ENCODE data around the gene PSD.

PSD gene

DNA sequence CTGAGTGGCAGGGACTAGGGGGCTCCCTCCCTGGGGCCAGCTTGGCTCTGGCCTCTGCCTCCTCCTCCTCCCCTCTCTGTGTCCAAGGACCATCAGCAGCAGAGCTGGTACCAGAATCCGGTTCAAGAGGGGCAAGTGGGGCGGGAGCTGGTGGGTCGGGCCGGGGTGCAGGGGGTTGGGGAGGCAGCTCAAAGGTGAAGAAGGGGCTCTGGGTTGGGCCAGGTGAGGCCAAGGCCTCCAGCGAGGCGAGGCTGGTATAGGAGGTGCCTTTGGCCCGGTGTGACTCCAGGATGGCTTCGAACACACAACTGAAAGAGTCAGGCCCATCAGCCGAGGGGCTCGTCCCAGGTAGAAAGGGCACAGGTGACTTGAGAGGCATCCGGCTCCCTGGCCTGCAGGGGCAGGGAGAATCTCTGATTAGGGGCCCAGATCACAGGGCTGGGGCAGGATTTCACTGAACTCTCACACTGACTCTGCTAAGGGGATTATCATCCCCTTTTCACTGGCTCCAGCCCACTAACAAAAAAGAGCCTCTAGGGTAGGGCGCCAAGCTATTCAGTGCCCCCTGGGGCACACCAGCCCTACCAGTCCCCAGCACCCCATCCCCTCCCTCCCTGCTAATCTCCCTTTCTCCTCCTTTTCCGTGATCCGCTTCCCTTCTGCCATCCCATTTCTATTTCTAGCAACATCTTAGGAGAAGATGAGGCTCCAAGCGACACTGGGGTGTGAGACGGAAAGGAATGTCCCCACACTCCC lies 4.6 kb downstream of the PSD start:
- H3K27me3 ChIP-seq (ENCODE audit: low read depth, low read length) = no peaks in the 10 kb centered on the region
- peaks cover 30% of the 10 kb centered on the region for H3K4me1 ChIP-seq (ENCODE audit: low read length)
- H3K4me2 ChIP-seq (ENCODE audit: low read length) = no peak overlapping the region
- H3K36me3 ChIP-seq (replicated peaks; ENCODE audit: low read depth, low read length) = no peaks in the 10 kb centered on the region
- no peak overlapping the region for H2AFZ ChIP-seq (ENCODE audit: low read depth, low read length)
- no peak overlapping the region for H3K4me3 ChIP-seq (ENCODE audit: low read length)
- H3K9ac ChIP-seq (ENCODE audit: low read length) = no peak overlapping the region
- no peak for TF ChIP-seq EZH2phosphoT487 (IDR thresholded peaks at IDR 0.05; ENCODE audit: low read depth)
- TF ChIP-seq, protein P1, sequence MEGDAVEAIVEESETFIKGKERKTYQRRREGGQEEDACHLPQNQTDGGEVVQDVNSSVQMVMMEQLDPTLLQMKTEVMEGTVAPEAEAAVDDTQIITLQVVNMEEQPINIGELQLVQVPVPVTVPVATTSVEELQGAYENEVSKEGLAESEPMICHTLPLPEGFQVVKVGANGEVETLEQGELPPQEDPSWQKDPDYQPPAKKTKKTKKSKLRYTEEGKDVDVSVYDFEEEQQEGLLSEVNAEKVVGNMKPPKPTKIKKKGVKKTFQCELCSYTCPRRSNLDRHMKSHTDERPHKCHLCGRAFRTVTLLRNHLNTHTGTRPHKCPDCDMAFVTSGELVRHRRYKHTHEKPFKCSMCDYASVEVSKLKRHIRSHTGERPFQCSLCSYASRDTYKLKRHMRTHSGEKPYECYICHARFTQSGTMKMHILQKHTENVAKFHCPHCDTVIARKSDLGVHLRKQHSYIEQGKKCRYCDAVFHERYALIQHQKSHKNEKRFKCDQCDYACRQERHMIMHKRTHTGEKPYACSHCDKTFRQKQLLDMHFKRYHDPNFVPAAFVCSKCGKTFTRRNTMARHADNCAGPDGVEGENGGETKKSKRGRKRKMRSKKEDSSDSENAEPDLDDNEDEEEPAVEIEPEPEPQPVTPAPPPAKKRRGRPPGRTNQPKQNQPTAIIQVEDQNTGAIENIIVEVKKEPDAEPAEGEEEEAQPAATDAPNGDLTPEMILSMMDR (IDR thresholded peaks at IDR 0.05; ENCODE audit: low read depth, low read length) = no peak
- no peaks in the 10 kb centered on the region for H3K79me2 ChIP-seq (ENCODE audit: low read length)
- no peaks in the 10 kb centered on the region for H4K20me1 ChIP-seq (ENCODE audit: insufficient read depth, low read length)
- H3K9me3 ChIP-seq (ENCODE audit: insufficient read depth, low read length) = no peaks in the 10 kb centered on the region
- H3K27ac ChIP-seq (ENCODE audit: low read length) = no peak overlapping the region

DNA sequence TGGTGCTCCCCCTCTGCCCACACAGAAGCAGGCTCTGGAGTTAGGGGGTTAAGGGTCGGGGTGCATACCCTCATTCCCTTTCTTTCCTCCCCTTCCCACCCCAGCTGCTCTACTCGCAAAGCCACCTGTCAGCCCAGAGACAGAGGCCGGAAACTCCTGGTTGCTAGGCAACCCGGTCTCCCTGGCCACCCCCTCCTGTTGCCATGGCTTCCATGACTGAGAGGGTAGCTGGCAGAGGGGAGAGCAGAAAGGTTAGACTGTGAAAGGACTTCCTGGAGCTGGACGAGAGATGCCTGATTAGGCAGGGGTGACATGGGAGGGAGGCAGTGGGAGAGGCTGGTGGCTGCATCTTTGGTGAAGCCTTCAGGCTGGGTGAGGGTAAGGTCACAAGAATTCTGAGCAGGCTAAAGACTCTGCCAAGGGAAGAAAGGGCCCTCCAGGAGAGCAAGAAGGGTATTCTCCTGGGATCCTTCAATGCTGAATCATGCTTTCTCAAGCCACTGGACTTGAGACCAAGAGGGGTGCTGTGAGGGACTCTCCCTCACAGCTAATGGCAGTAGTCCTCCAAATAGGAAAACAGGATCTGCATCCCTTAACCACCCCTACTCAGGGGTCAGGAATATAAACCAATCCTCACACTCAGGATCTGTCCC lies 5.4 kb downstream of the PSD start:
- H3K27ac ChIP-seq (ENCODE audit: low read length) = no peak overlapping the region
- no peaks in the 10 kb centered on the region for H3K9me3 ChIP-seq (ENCODE audit: insufficient read depth, low read length)
- TF ChIP-seq, protein P1 (IDR thresholded peaks at IDR 0.05; ENCODE audit: low read depth, low read length) = no peak
- TF ChIP-seq EZH2phosphoT487 (IDR thresholded peaks at IDR 0.05; ENCODE audit: low read depth) = no peak
- H3K27me3 ChIP-seq (ENCODE audit: low read depth, low read length) = no peaks in the 10 kb centered on the region
- no peaks in the 10 kb centered on the region for H3K36me3 ChIP-seq (replicated peaks; ENCODE audit: low read depth, low read length)
- H3K4me2 ChIP-seq (ENCODE audit: low read length) = no peak overlapping the region
- no peak overlapping the region for H2AFZ ChIP-seq (ENCODE audit: low read depth, low read length)
- no peaks in the 10 kb centered on the region for H4K20me1 ChIP-seq (ENCODE audit: insufficient read depth, low read length)
- H3K9ac ChIP-seq (ENCODE audit: low read length) = no peak overlapping the region
- peaks cover 33% of the 10 kb centered on the region for H3K4me1 ChIP-seq (ENCODE audit: low read length)
- no peaks in the 10 kb centered on the region for H3K79me2 ChIP-seq (ENCODE audit: low read length)
- no peak overlapping the region for H3K4me3 ChIP-seq (ENCODE audit: low read length)

DNA sequence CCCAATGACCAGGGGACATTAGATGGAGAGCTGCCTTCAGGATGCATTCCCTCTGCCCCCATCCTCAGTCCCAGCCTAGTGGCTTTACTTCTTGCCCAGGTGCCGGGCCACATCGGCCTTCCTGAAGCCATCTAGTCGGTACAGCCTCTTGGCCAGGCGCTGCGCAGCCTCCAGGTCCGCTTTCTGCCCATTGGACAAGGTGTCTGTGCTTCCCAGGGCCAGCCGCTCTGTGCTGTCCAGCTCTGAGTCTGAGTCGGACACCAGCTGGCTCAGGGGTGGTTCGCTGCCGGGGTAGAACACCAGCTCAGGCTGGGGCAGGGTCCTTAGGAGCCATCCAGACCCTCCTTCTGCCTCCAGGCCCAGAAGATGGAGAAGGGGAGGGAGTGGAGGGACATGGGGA lies 6.3 kb downstream of the PSD start:
- H2AFZ ChIP-seq (ENCODE audit: low read depth, low read length) = no peak overlapping the region
- no peak overlapping the region for H3K4me3 ChIP-seq (ENCODE audit: low read length)
- H3K27me3 ChIP-seq (ENCODE audit: low read depth, low read length) = no peaks in the 10 kb centered on the region
- H3K4me1 ChIP-seq (ENCODE audit: low read length) = peaks cover 34% of the 10 kb centered on the region
- H3K9ac ChIP-seq (ENCODE audit: low read length) = no peak overlapping the region
- no peak for TF ChIP-seq EZH2phosphoT487 (IDR thresholded peaks at IDR 0.05; ENCODE audit: low read depth)
- TF ChIP-seq, protein P1 (IDR thresholded peaks at IDR 0.05; ENCODE audit: low read depth, low read length) = no peak
- H3K36me3 ChIP-seq (replicated peaks; ENCODE audit: low read depth, low read length) = no peaks in the 10 kb centered on the region
- H3K4me2 ChIP-seq (ENCODE audit: low read length) = no peak overlapping the region
- no peaks in the 10 kb centered on the region for H3K9me3 ChIP-seq (ENCODE audit: insufficient read depth, low read length)
- no peaks in the 10 kb centered on the region for H3K79me2 ChIP-seq (ENCODE audit: low read length)
- no peaks in the 10 kb centered on the region for H4K20me1 ChIP-seq (ENCODE audit: insufficient read depth, low read length)
- no peak overlapping the region for H3K27ac ChIP-seq (ENCODE audit: low read length)
